Esophagus muscularis mucosa (tissue), 4 donors: Measurements from ENCODE around the gene TMPRSS4. TPM values are rescaled to one million over a fixed set of nuclear protein-coding genes. Genes with fewer than 3 reads are reported as not detected.

ENCODE experiments used
- DNase-seq: peaks from one replicate; pipeline ENCODE4 v3.0.0-alpha.2; 2017; ENCODE audit errors: extremely low spot score
- H3K27ac ChIP-seq, 4 donors: fragments of 200-600 bp; sonication (generic); replicated peaks in 1 of 4; 1 replicate in 3 of 4; 2 replicates in 1 of 4; pipeline ENCODE4 v1.5.1; 2016 to 2019; ENCODE audit warnings: mild to moderate bottlenecking in 1 of 4
- H3K27me3 ChIP-seq, 4 donors: fragments of 200-600 bp; sonication (generic); one replicate each; pipeline versions ENCODE4 v1.5.1 to v1.6.0; 2016 to 2019
- H3K36me3 ChIP-seq, 4 donors: fragments of 200-600 bp; sonication (generic); one replicate each; pipeline ENCODE4 v1.5.1; 2016 to 2019
- H3K4me1 ChIP-seq, 4 donors: fragments of 200-600 bp; sonication (generic); one replicate each; pipeline ENCODE4 v1.5.1; 2016 to 2019
- H3K4me3 ChIP-seq, 4 donors: fragments of 200-600 bp; sonication (generic); 1 replicate in 2 of 4; 2 replicates in 2 of 4; pipeline ENCODE4 v1.5.1; 2016 to 2019; ENCODE audit warnings: mild to moderate bottlenecking in 4 of 4, moderate library complexity in 1 of 4
- H3K9me3 ChIP-seq, 4 donors: fragments of 200-600 bp; sonication (generic); 1 replicate in 3 of 4; 2 replicates in 1 of 4; pipeline ENCODE4 v1.5.1; 2016 to 2019
- CTCF ChIP-seq, 3 experiments: fragments of 200-600 bp in 2 of 3; fragments of 450-650 bp in 1 of 3; sonication (generic) in 2 of 3; IDR thresholded peaks; one replicate each; pipeline ENCODE4 v1.5.1; 2017 to 2019; ENCODE audit warnings: antibody characterized with exemption in 3 of 3, mild to moderate bottlenecking in 2 of 3, moderate library complexity in 1 of 3
- EP300 ChIP-seq: sonication (generic); formaldehyde crosslinking; IDR thresholded peaks from one replicate; pipeline ENCODE4 v1.6.1; 2017; ENCODE audit warnings: antibody characterized with exemption
- POLR2A ChIP-seq: fragments of 450-650 bp; IDR thresholded peaks from one replicate; pipeline ENCODE4 v1.6.1; 2017; ENCODE audit warnings: antibody characterized with exemption, moderate library complexity, mild to moderate bottlenecking, low read depth
- POLR2AphosphoS5 ChIP-seq, 2 donors: sonication (generic); formaldehyde crosslinking; IDR thresholded peaks; one replicate each; pipeline ENCODE4 v1.6.1; 2017; ENCODE audit warnings: antibody characterized with exemption in 2 of 2
- WGBS: methylation state at CpG from one replicate; pipeline ENCODE4 v1.1.5; 2018; 5-methylcytosine and 5-hydroxymethylcytosine counted together
- intact Hi-C: fragments of 100-400 bp; cut with DNase I; formaldehyde crosslinking; loops from one replicate; pipeline ENCODE4 v1.15.1; 2023
- total RNA-seq, 4 donors: library from RNA; depleted of rRNA; stranded (reverse); fragments of >200 nt; gene quantifications; one replicate each; pipeline versions ENCODE4 v1.1.0 to v1.2.1, GENCODE V29; 2016

The TMPRSS4 gene
- total RNA-seq, 4 donors from 2014 or later: 0.17 to 0.33 (median 0.26) TPM; not detected in 1

- intact Hi-C loops: no loop called here
- no peak for TF ChIP-seq CTCF (IDR thresholded peaks at IDR 0.05)
- Histone ChIP-seq H3K27ac (no peak overlapping the region), H3K4me1 (peaks cover 14 to 17% (median 15%) of the 10 kb centered on the region in 4 donors), H3K27me3 (peaks cover 0 to 57% (median 4%) of the 10 kb centered on the region in 4 donors), H3K36me3 (no peaks in the 10 kb centered on the region), H3K4me3 (no peak overlapping the region), H3K9me3 (no peaks in the 10 kb centered on the region)
- DNase-seq: no peak
- 65% methylated on average over 2 of the region's 2 CpGs for WGBS
Observed at GRCh38 chr11:118142081-118142480, 65.2 kb downstream of the TMPRSS4 start.

- DNase-seq: no peak
- TF ChIP-seq POLR2A: no peak
- TF ChIP-seq EP300: no peak
- no peak for TF ChIP-seq POLR2AphosphoS5 (IDR thresholded peaks at IDR 0.05)
- no peak for TF ChIP-seq CTCF (IDR thresholded peaks at IDR 0.05)
- no peak overlapping the region for H3K4me3 ChIP-seq
- WGBS: 67% methylated on average over 3 of the region's 6 CpGs
- H3K27me3 ChIP-seq: peaks cover 0 to 56% (median 4%) of the 10 kb centered on the region in 4 donors
- no peak overlapping the region for H3K27ac ChIP-seq
- intact Hi-C loops: no loop called here
- H3K9me3 ChIP-seq: no peaks in the 10 kb centered on the region
- H3K36me3 ChIP-seq: no peaks in the 10 kb centered on the region
- H3K4me1 ChIP-seq: peaks cover 14 to 17% (median 15%) of the 10 kb centered on the region in 4 donors
Observed at GRCh38 chr11:118142809-118143208, 65.9 kb downstream of the TMPRSS4 start.

DNA sequence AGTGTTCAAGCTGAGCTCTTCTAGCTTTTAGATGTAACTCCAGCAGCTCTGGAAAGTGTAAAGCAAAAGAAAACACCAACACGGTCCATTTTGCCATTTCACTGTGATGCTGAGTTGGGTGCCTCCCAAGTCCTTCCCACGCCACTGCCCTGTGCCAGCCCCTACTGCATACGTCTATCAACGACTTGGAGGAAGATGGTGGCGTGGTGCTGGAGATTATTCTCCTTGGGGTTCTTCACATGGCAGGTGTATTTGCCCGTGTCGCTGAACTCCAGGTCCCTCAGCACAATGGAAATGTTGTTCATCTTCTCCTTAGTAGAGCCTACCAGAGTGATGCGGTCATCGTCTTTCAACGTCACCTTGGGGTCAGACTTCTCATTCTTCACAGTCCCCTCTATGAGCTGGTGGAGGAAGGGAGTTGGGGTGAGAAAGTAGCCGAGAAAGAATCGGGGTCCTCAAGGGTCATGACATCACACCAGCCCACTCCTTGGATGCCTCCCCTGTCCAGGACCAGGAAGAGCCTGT lies 66.8 kb downstream of the TMPRSS4 start:
- H3K4me1 ChIP-seq: peaks cover 14 to 17% (median 15%) of the 10 kb centered on the region in 4 donors
- WGBS: 74% methylated on average over 12 of the region's 12 CpGs
- DNase-seq: no peak

GRCh38 chr11:118144301-118145268 lies 67.7 kb downstream of the TMPRSS4 start:
- DNase-seq: no peak
- Histone ChIP-seq H3K4me3 (peak overlapping the region; percentile 55 to 84 (median 66)), H3K9me3 (no peaks in the 10 kb centered on the region), H3K36me3 (no peaks in the 10 kb centered on the region), H3K4me1 (peaks cover 14 to 17% (median 15%) of the 10 kb centered on the region in 4 donors), H3K27ac (no peak overlapping the region), H3K27me3 (peaks cover 0 to 46% (median 4%) of the 10 kb centered on the region in 4 donors)
- intact Hi-C loops: loop anchor here (2.0 to 5.0 kb wide), 3 partner anchors 26 to 343 kb away; no protein-coding TSS in a partner anchor
- TF ChIP-seq POLR2AphosphoS5 (IDR thresholded peaks at IDR 0.05) (no peak), CTCF (IDR thresholded peaks at IDR 0.05) (no peak), POLR2A (no peak), EP300 (no peak)
- WGBS: 53% methylated on average over 20 of the region's 20 CpGs

More for the DNA sequence above, 66.8 kb downstream of the TMPRSS4 start:
- H3K4me3 ChIP-seq: no peak overlapping the region
- H3K27ac ChIP-seq: no peak overlapping the region
- peaks cover 0 to 55% (median 4%) of the 10 kb centered on the region in 4 donors for H3K27me3 ChIP-seq
- no peaks in the 10 kb centered on the region for H3K36me3 ChIP-seq
- no peak for TF ChIP-seq POLR2AphosphoS5 (IDR thresholded peaks at IDR 0.05)
- no peaks in the 10 kb centered on the region for H3K9me3 ChIP-seq
- intact Hi-C loops: loop anchor here (2.0 kb wide), 2 partner anchors 27 to 209 kb away; no protein-coding TSS in a partner anchor
